GM19025 (cell line): ENCODE measurements around the gene POU5F1.

Experiments used
- ATAC-seq: cut with Tn5 transposase; IDR thresholded peaks from one replicate; pipeline ENCODE4 v1.9.1; 2021; ENCODE audit warnings: mild to moderate bottlenecking, low read depth, moderate library complexity; ENCODE audit not compliant: unreplicated experiment

POU5F1 gene

GRCh38 chr6:31118178-31118577 is 52.3 kb downstream of the POU5F1 start:
- ATAC-seq, result no peak

DNA sequence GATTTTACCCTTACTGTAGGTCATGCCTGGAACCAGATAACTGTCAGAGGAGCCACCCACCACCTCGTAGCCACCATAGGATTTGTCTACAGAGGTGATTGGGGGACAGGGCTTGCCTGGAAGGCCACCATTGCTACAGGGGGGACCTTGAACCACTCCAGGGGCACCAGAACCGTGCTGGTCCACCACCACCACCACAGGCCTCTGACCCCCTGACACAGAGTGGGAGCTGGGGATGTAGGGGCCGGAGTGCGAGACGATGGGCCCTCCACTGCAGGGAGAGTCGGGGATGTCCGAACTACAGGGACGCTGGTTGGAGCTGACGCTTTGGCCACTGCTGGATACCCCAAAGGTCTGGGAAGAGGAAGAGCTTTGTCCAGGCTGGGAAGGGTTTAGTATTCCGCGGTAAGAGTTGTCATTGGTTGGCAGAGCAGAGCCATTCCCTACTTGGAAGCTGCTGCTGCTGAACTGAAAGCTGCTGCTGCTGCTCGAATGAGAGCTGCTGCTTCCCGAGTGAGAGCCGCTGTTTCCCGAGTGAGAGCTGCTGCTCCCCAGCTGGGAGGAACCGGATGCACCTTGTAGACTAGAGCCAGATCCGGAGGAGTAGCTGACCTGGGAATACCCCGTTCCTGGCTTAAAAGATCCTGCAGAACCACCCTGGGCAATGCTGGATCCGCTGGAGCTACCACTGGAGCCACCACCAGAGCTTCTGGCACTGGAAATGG is 53.7 kb downstream of the POU5F1 start:
- no peak for ATAC-seq

- ATAC-seq, result no peak
These were observed 54.4 kb downstream of the POU5F1 start for GRCh38 chr6:31115941-31116560.

DNA sequence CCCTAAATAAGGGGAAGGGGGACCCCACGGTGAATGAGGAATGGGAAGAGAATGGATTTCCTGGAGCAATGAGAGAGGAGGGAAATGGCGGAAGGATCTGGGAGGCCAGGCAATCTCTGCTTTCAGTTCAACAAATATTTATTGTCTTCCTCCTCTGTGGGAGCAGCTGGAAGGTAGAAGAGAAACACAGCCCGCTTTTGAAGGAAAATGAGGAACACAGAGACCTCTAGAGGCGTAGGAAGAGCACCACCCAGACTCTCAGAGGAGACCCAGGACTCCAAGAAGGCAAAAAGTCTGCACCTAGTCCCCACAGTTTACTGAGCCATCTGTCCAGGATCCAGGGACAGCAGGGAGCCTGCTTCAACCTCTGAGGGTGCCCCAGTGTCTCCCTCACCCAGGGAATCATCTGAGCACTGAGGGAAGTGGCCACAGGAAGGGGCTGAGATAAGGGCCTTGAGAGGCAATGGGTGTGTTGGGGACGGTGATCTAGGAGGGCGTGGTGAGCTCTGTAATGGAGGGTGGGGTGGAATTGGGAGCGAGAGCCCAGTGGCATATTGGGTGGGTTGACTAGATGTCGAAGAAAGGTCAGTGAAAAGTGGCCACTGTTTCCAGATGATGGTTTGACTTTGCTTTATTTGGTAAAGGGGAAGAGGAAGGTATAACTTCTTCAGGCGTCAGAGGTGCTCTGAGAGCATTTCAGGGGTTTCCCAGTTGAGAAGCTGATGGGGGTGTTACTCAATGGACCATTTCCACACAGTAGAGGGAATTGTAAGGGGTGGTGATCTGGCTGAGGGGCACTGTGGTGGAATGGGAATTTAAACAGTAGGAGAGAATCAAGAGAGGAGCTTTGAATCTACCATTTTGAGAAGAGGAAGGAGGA is 55.3 kb downstream of the POU5F1 start:
- ATAC-seq, result no peak

GRCh38 chr6:31114541-31114878 is 56.0 kb downstream of the POU5F1 start, which contains the start of gene PSORS1C1:
Gene PSORS1C1, plus strand, starts transcription at chr6:31114800. Its CDS starts 14,833 bp downstream, at chr6:31129633.
- no peak for ATAC-seq
